Prostate gland (tissue), 2 donors: Measurements from ENCODE around the gene CXorf65. TPM values are rescaled to one million over a fixed set of nuclear protein-coding genes. Genes with fewer than 3 reads are reported as not detected.

Experiments
- DNase-seq: peaks from one replicate; pipeline ENCODE4 v3.0.0-alpha.2; 2019; ENCODE audit warnings: low spot score
- H3K27ac ChIP-seq, 2 donors: fragments of 200-600 bp; sonication (generic); 2 replicates each; pipeline ENCODE4 v1.5.1; 2017 to 2019
- H3K27me3 ChIP-seq: fragments of 200-600 bp; sonication (generic); replicated peaks from 2 replicates; pipeline ENCODE4 v1.5.1; 2019; ENCODE audit not compliant: insufficient read depth
- H3K36me3 ChIP-seq, 2 donors: fragments of 200-600 bp; sonication (generic); 1 replicate in 1 of 2; 2 replicates in 1 of 2; pipeline versions ENCODE4 v1.5.1 to v1.8.1; 2017 to 2019
- H3K4me1 ChIP-seq: fragments of 200-600 bp; sonication (generic); replicated peaks from 2 replicates; pipeline ENCODE4 v1.5.1; 2019
- H3K4me3 ChIP-seq, 2 donors: fragments of 200-600 bp; sonication (generic); 2 replicates each; pipeline ENCODE4 v1.5.1; 2017 to 2019
- H3K9me3 ChIP-seq: fragments of 200-600 bp; sonication (generic); 2 replicates; pipeline ENCODE4 v1.5.1; 2017
- POLR2A ChIP-seq: fragments of 450-650 bp; IDR thresholded peaks from one replicate; pipeline ENCODE4 v1.6.1; 2016; ENCODE audit warnings: antibody characterized with exemption, mild to moderate bottlenecking
- POLR2AphosphoS5 ChIP-seq: sonication (generic); formaldehyde crosslinking; IDR thresholded peaks from one replicate; pipeline ENCODE4 v1.6.1; 2017; ENCODE audit warnings: antibody characterized with exemption
- WGBS: methylation state at CpG from one replicate; pipeline ENCODE4 v1.1.5; 2018; 5-methylcytosine and 5-hydroxymethylcytosine counted together
- intact Hi-C: fragments of 100-400 bp; cut with DNase I; formaldehyde crosslinking; loops from one replicate; pipeline ENCODE4 v1.14.2; 2022
- total RNA-seq, 2 donors: library from RNA; depleted of rRNA; stranded (reverse); fragments of >200 nt; gene quantifications; one replicate each; pipeline ENCODE4 v1.1.0, GENCODE V29; 2016
- TF ChIP-seq, protein P1 (sequence below), 4 experiments: fragments of 200-600 bp in 2 of 4; fragments of 450-650 bp in 2 of 4; sonication (generic) in 2 of 4; IDR thresholded peaks; 1 replicate in 3 of 4; 2 replicates in 1 of 4; pipeline ENCODE4 v1.5.1; 2016 to 2019; ENCODE audit warnings: antibody characterized with exemption in 4 of 4, mild to moderate bottlenecking in 2 of 4, moderate library complexity in 2 of 4

CXorf65 gene
- total RNA-seq, 2 donors from 2014 or later, result not detected

DNA sequence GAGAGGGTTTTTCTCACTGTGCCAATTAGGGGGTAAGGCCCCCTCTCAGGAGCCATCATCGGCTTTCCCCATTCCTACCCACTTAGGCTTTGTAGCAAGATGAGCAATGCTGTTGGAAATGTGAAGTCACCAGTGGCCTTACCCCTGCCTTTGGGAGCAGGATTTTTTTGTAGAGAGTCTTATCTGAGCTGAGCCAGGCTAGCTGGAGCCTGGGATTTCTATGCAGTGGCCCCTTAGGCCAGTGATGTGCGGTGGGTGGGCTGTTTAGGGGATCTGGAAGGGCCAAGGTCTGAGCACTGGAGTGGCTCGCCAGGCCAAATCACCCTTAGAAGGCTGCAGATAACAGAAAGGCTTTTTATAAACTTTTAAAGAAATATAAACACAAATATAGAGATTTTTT is 4.2 kb downstream of the CXorf65 start:
- 68% methylated on average over 3 of the region's 3 CpGs for WGBS
- Histone ChIP-seq H3K36me3 (no peaks in the 10 kb centered on the region), H3K27me3 (no peaks in the 10 kb centered on the region), H3K27ac (no peak overlapping the region), H3K9me3 (no peaks in the 10 kb centered on the region), H3K4me3 (no peak overlapping the region), H3K4me1 (no peaks in the 10 kb centered on the region)
- intact Hi-C loops, result no loop called here
- no peak for TF ChIP-seq POLR2AphosphoS5
- no peak for TF ChIP-seq POLR2A
- TF ChIP-seq, protein P1, sequence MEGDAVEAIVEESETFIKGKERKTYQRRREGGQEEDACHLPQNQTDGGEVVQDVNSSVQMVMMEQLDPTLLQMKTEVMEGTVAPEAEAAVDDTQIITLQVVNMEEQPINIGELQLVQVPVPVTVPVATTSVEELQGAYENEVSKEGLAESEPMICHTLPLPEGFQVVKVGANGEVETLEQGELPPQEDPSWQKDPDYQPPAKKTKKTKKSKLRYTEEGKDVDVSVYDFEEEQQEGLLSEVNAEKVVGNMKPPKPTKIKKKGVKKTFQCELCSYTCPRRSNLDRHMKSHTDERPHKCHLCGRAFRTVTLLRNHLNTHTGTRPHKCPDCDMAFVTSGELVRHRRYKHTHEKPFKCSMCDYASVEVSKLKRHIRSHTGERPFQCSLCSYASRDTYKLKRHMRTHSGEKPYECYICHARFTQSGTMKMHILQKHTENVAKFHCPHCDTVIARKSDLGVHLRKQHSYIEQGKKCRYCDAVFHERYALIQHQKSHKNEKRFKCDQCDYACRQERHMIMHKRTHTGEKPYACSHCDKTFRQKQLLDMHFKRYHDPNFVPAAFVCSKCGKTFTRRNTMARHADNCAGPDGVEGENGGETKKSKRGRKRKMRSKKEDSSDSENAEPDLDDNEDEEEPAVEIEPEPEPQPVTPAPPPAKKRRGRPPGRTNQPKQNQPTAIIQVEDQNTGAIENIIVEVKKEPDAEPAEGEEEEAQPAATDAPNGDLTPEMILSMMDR (IDR thresholded peaks at IDR 0.05), result no peak
- DNase-seq, result no peak

DNA sequence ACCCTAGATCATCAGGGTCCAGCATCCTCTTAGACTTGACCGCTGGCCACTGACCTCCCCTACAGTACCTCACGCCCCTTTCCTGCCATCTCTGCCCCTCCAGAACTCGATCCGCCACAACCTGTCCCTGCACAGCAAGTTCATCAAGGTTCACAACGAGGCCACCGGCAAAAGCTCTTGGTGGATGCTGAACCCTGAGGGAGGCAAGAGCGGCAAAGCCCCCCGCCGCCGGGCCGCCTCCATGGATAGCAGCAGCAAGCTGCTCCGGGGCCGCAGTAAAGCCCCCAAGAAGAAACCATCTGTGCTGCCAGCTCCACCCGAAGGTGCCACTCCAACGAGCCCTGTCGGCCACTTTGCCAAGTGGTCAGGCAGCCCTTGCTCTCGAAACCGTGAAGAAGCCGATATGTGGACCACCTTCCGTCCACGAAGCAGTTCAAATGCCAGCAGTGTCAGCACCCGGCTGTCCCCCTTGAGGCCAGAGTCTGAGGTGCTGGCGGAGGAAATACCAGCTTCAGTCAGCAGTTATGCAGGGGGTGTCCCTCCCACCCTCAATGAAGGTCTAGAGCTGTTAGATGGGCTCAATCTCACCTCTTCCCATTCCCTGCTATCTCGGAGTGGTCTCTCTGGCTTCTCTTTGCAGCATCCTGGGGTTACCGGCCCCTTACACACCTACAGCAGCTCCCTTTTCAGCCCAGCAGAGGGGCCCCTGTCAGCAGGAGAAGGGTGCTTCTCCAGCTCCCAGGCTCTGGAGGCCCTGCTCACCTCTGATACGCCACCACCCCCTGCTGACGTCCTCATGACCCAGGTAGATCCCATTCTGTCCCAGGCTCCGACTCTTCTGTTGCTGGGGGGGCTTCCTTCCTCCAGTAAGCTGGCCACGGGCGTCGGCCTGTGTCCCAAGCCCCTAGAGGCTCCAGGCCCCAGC is 5.7 kb downstream of the CXorf65 start:
- H3K9me3 ChIP-seq, result no peaks in the 10 kb centered on the region
- intact Hi-C loops, result no loop called here
- WGBS, result 72% methylated on average over 17 of the region's 31 CpGs
- no peak overlapping the region for H3K27ac ChIP-seq
- no peaks in the 10 kb centered on the region for H3K4me1 ChIP-seq
- H3K27me3 ChIP-seq, result no peaks in the 10 kb centered on the region
- no peak overlapping the region for H3K4me3 ChIP-seq
- no peak for DNase-seq
- H3K36me3 ChIP-seq, result no peaks in the 10 kb centered on the region
- TF ChIP-seq POLR2AphosphoS5, result no peak
- TF ChIP-seq, protein P1 (IDR thresholded peaks at IDR 0.05), result no peak
- no peak for TF ChIP-seq POLR2A

DNA sequence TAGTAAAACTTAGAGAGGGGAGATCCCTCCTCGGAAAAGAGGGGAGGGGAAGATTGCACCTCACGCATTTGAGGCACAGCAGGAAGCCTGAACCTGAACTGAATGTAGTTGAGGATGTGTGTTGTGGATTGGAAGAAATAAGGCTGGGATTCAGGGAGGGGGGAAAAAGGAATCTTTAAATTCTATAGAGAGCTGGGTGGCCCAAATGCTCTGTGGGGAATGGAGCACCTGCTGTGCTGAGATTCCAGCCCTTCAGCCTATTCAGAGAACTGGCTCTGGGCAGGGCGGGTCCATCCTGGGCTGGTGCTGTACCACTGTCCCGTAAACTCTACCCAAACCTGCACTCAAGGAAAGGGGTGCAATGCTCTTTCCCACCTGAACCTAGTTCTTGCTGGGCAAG is 6.8 kb downstream of the CXorf65 start:
- H3K36me3 ChIP-seq, result no peaks in the 10 kb centered on the region

DNA sequence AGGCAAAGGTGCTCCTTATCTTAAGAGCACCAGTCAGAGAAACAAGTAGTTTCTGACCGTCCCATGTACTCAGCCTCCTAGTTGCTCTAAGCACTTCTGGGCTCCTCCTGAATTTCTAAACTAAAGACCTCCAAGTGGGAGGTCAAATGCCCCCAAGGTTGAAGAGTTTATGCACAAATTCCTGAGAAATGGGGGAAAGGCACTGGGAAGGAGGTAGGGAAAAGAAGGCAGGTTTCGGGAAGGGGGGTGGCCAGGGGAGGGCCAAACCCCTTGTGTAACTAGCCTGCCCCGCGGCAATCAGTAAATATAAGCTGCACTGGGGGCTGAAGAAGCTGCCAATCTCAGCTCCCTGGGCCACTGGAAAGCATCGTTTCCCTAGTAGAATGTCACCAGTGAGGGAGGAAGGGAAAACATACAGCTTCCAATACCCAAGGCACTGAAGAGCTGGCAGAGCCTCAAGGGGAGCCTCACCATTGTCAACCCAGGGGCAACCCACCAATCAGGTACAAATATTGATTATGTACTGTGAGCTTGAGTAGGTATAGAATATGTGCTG is 7.5 kb downstream of the CXorf65 start:
- Histone ChIP-seq H3K36me3 (no peaks in the 10 kb centered on the region), H3K27ac (no peak overlapping the region), H3K27me3 (no peaks in the 10 kb centered on the region), H3K4me1 (no peaks in the 10 kb centered on the region), H3K4me3 (no peak overlapping the region), H3K9me3 (no peaks in the 10 kb centered on the region)
- TF ChIP-seq POLR2A (no peak), POLR2AphosphoS5 (no peak)
- TF ChIP-seq, protein P1 (IDR thresholded peaks at IDR 0.05), result no peak
- intact Hi-C loops, result loop anchor here (5.0 kb wide), 1 partner anchor 83 kb away; no protein-coding TSS in a partner anchor
- 28% methylated on average over 5 of the region's 5 CpGs for WGBS
- DNase-seq, result no peak

More for the DNA sequence above, 6.8 kb downstream of the CXorf65 start:
- no peak overlapping the region for H3K4me3 ChIP-seq
- no peaks in the 10 kb centered on the region for H3K27me3 ChIP-seq
- H3K27ac ChIP-seq, result no peak overlapping the region
- no peak for DNase-seq
- H3K4me1 ChIP-seq, result no peaks in the 10 kb centered on the region
- no peaks in the 10 kb centered on the region for H3K9me3 ChIP-seq
- 50% methylated on average over 4 of the region's 4 CpGs for WGBS
- intact Hi-C loops, result loop anchor here (5.0 kb wide), 1 partner anchor 83 kb away; no protein-coding TSS in a partner anchor
- TF ChIP-seq, protein P1 (IDR thresholded peaks at IDR 0.05), result no peak
- no peak for TF ChIP-seq POLR2AphosphoS5
- no peak for TF ChIP-seq POLR2A
